OCI-LY7 (cell line): ENCODE measurements around the gene LAMA3.

ENCODE experiments used
- CTCF ChIP-seq: fragments of 200-600 bp; sonication (generic); conservative IDR thresholded peaks from 2 replicates; pipeline ENCODE4 v1.5.1; 2014; ENCODE audit warnings: mild to moderate bottlenecking, antibody characterized with exemption, low read length, moderate library complexity, mixed read lengths
- EZH2phosphoT487 ChIP-seq: fragments of 200-600 bp; sonication (generic); IDR thresholded peaks from 2 replicates; pipeline ENCODE4 v1.6.1; 2018; ENCODE audit warnings: low read depth, borderline replicate concordance, mild to moderate bottlenecking, mixed run types, antibody characterized with exemption, low read length, moderate library complexity, mixed read lengths

GRCh38 chr18:23998820-23999219 is 309.6 kb downstream of the LAMA3 start:
- TF ChIP-seq CTCF = no peak
- no peak for TF ChIP-seq EZH2phosphoT487
